GM12872 (cell line): ENCODE data around the gene PF4V1.

Source experiments
- CTCF ChIP-seq: IDR thresholded peaks from 3 replicates; pipeline ENCODE4 v1.5.1; 2011; ENCODE audit warnings: low read depth, mild to moderate bottlenecking, low read length, moderate library complexity; ENCODE audit not compliant: insufficient read depth

Gene PF4V1

GRCh38 chr4:73839071-73839470 is 14.0 kb upstream of the PF4V1 start:
- TF ChIP-seq CTCF = no peak

DNA sequence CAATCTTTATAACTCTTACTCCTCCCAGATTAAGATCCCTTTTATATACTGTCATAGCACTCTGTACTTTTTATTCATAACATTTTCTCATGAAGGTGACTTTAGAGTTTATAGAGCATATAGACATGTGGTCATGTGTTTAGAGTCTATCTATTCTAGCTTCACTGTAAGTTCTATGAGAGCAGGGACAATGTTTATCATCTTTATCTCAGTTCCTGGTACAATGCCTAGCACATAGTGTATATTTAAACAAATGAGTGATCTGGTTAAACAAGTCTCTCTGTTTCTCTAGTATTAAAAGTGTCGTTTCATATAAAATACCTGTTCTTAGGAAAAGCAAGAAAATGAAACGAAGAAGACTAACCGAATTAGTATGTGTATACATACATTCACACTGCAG is 13.4 kb upstream of the PF4V1 start:
- no peak for TF ChIP-seq CTCF

GRCh38 chr4:73841243-73841925 is 11.7 kb upstream of the PF4V1 start:
- TF ChIP-seq CTCF = no peak

- no peak for TF ChIP-seq CTCF
Measured at GRCh38 chr4:73842696-73843095, 10.4 kb upstream of the PF4V1 start.

DNA sequence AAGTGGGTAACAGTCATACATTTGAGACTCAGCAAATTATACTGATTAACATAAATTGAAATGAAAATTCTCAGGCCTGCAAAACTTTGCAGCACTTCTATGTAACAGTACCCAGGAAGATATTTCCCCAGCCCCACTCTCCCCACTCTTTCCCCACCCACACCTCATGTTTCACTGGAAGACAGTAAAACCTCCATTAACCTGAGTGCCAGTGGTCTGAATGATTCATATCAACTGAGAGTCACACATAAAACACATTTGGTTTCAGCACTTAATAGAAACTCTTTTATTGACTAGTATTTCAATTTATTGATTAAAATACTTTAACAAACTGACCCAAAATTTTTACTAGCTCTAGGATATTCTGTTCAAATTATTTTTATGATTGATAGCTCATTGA is 9.7 kb upstream of the PF4V1 start:
- no peak for TF ChIP-seq CTCF

- no peak for TF ChIP-seq CTCF
Measured at GRCh38 chr4:73844345-73844744, 8.8 kb upstream of the PF4V1 start.

DNA sequence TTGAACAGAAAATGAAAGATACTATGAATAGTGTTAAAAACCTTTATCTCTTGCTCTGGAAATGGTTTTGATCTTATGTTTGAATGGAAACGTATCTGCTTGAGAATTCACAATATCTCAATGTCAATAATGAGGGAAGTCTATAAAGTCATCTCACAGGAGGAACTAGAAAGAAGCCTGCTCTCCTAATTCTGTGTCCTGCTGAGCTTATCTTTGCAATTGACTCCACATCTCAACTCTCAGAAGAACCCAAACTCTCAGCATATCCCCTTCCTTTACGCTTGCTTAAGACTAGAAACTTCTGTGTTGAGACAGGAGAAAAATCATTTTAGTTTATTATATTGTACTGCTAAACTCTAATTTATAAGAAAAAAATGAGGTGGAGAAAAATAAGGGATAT is 8.3 kb upstream of the PF4V1 start:
- no peak for TF ChIP-seq CTCF
